ENCODE results near the gene PDE11A.

DNA sequence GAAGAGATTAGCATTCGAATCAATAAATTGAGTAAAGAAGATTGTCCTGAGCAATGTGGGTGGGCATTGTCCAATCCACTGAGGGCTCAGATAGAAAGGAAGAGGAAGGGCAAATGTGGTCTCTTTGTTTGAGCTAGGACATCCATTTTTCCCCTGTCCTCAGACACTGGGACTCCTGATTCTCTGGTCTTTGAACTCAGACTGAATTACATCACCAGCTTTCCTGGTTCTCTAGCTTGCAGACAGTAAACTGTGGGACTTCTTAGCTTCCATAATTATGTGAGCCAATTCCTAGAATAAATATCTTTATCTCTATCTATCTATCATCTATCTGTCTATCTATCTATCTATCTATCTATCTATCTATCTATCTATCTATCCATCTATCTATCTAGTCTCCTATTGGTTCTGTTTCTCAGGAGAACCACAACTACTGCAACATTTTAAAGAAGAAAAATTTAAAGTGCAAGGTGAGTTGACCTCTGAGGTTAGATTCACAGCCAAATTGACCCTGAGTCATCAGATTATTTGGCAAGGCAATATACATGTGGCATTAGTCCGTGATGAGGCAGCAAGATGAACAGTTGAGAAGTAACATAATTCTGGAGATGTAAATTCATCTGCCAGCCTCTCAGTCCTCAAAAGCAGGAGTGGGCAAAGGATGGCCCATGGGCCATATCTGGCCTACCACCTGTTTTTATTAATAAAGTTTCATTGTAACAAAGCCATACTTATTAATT, 191.4 kb downstream of the PDE11A start:
- TF ChIP-seq, protein P1, sequence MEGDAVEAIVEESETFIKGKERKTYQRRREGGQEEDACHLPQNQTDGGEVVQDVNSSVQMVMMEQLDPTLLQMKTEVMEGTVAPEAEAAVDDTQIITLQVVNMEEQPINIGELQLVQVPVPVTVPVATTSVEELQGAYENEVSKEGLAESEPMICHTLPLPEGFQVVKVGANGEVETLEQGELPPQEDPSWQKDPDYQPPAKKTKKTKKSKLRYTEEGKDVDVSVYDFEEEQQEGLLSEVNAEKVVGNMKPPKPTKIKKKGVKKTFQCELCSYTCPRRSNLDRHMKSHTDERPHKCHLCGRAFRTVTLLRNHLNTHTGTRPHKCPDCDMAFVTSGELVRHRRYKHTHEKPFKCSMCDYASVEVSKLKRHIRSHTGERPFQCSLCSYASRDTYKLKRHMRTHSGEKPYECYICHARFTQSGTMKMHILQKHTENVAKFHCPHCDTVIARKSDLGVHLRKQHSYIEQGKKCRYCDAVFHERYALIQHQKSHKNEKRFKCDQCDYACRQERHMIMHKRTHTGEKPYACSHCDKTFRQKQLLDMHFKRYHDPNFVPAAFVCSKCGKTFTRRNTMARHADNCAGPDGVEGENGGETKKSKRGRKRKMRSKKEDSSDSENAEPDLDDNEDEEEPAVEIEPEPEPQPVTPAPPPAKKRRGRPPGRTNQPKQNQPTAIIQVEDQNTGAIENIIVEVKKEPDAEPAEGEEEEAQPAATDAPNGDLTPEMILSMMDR (IDR thresholded peaks at IDR 0.05): no peak
- TF ChIP-seq POLR2A (IDR thresholded peaks at IDR 0.05): no peak

All from uterus (tissue), 2 donors.